Neuron (in vitro differentiated cells): ENCODE measurements around the gene ANKRD42.

Experiments used
- H2AFZ ChIP-seq: one replicate; pipeline ENCODE4 v1.6.1; 2013; ENCODE audit warnings: low read depth, mild to moderate bottlenecking, inconsistent platforms, low read length, moderate library complexity
- H3K27me3 ChIP-seq: one replicate; pipeline ENCODE4 v1.6.1; 2013; ENCODE audit warnings: low read length; ENCODE audit not compliant: insufficient read depth
- H3K36me3 ChIP-seq: one replicate; pipeline ENCODE4 v1.6.1; 2013; ENCODE audit warnings: low read length; ENCODE audit not compliant: insufficient read depth
- H3K4me1 ChIP-seq: one replicate; pipeline ENCODE4 v1.6.1; 2013; ENCODE audit warnings: low read length; ENCODE audit not compliant: insufficient read depth
- H3K4me3 ChIP-seq: 2 replicates; pipeline ENCODE4 v1.5.1; 2013; ENCODE audit warnings: mild to moderate bottlenecking, low read length, moderate library complexity
- H3K9me3 ChIP-seq: one replicate; pipeline ENCODE4 v1.6.1; 2013; ENCODE audit warnings: low read length

ANKRD42 gene

GRCh38 chr11:83223457-83223856, 29.9 kb downstream of the ANKRD42 start:
- Histone ChIP-seq H3K4me3 (no peak overlapping the region), H3K27me3 (no peaks in the 10 kb centered on the region), H3K9me3 (no peaks in the 10 kb centered on the region), H2AFZ (no peak overlapping the region), H3K4me1 (no peaks in the 10 kb centered on the region), H3K36me3 (no peaks in the 10 kb centered on the region)

GRCh38 chr11:83235825-83236224, 42.3 kb downstream of the ANKRD42 start:
- Histone ChIP-seq H3K9me3 (no peaks in the 10 kb centered on the region), H3K36me3 (no peaks in the 10 kb centered on the region), H3K27me3 (no peaks in the 10 kb centered on the region), H2AFZ (no peak overlapping the region), H3K4me1 (no peaks in the 10 kb centered on the region), H3K4me3 (no peak overlapping the region)

- Histone ChIP-seq H3K4me1 (no peaks in the 10 kb centered on the region), H3K4me3 (no peak overlapping the region), H3K36me3 (no peaks in the 10 kb centered on the region), H3K9me3 (no peaks in the 10 kb centered on the region), H3K27me3 (no peaks in the 10 kb centered on the region), H2AFZ (no peak overlapping the region)
Observed at GRCh38 chr11:83238111-83238510, 44.6 kb downstream of the ANKRD42 start.

GRCh38 chr11:83241291-83241946, 47.9 kb downstream of the ANKRD42 start:
- Histone ChIP-seq H3K9me3 (no peaks in the 10 kb centered on the region), H3K4me1 (no peaks in the 10 kb centered on the region), H3K36me3 (no peaks in the 10 kb centered on the region), H2AFZ (no peak overlapping the region), H3K4me3 (no peak overlapping the region), H3K27me3 (no peaks in the 10 kb centered on the region)

GRCh38 chr11:83249445-83249844, 55.9 kb downstream of the ANKRD42 start:
- peaks cover 6% of the 10 kb centered on the region for H3K36me3 ChIP-seq
- peaks cover 2% of the 10 kb centered on the region for H3K9me3 ChIP-seq
- H3K4me1 ChIP-seq, result no peaks in the 10 kb centered on the region
- H3K27me3 ChIP-seq, result no peaks in the 10 kb centered on the region
- no peak overlapping the region for H2AFZ ChIP-seq
- no peak overlapping the region for H3K4me3 ChIP-seq

- no peak overlapping the region for H2AFZ ChIP-seq
Observed at GRCh38 chr11:83249972-83250593, 56.6 kb downstream of the ANKRD42 start.

GRCh38 chr11:83252266-83252665, 58.8 kb downstream of the ANKRD42 start:
- no peaks in the 10 kb centered on the region for H3K4me1 ChIP-seq

More at GRCh38 chr11:83249972-83250593, 56.6 kb downstream of the ANKRD42 start:
- Histone ChIP-seq H3K9me3 (peaks cover 2% of the 10 kb centered on the region), H3K27me3 (no peaks in the 10 kb centered on the region), H3K36me3 (peaks cover 6% of the 10 kb centered on the region), H3K4me1 (no peaks in the 10 kb centered on the region), H3K4me3 (no peak overlapping the region)

GRCh38 chr11:83252941-83253340, 59.4 kb downstream of the ANKRD42 start:
- H2AFZ ChIP-seq, result no peak overlapping the region
- no peaks in the 10 kb centered on the region for H3K27me3 ChIP-seq
- peaks cover 2% of the 10 kb centered on the region for H3K9me3 ChIP-seq
- no peak overlapping the region for H3K4me3 ChIP-seq
- H3K4me1 ChIP-seq, result no peaks in the 10 kb centered on the region
- H3K36me3 ChIP-seq, result peaks cover 19% of the 10 kb centered on the region

More at GRCh38 chr11:83252266-83252665, 58.8 kb downstream of the ANKRD42 start:
- Histone ChIP-seq H3K9me3 (peaks cover 2% of the 10 kb centered on the region), H3K27me3 (no peaks in the 10 kb centered on the region), H2AFZ (no peak overlapping the region), H3K36me3 (peaks cover 13% of the 10 kb centered on the region), H3K4me3 (no peak overlapping the region)

- Histone ChIP-seq H3K27me3 (no peaks in the 10 kb centered on the region), H3K4me1 (no peaks in the 10 kb centered on the region), H3K36me3 (peaks cover 41% of the 10 kb centered on the region), H3K9me3 (peaks cover 2% of the 10 kb centered on the region), H2AFZ (no peak overlapping the region), H3K4me3 (no peak overlapping the region)
Observed at GRCh38 chr11:83255366-83255765, 61.9 kb downstream of the ANKRD42 start.

- peaks cover 2% of the 10 kb centered on the region for H3K9me3 ChIP-seq
- no peaks in the 10 kb centered on the region for H3K4me1 ChIP-seq
- H3K4me3 ChIP-seq, result no peak overlapping the region
- peaks cover 48% of the 10 kb centered on the region for H3K36me3 ChIP-seq
- H3K27me3 ChIP-seq, result no peaks in the 10 kb centered on the region
- no peak overlapping the region for H2AFZ ChIP-seq
Observed at GRCh38 chr11:83256602-83257340, 63.3 kb downstream of the ANKRD42 start.

- H3K4me1 ChIP-seq, result no peaks in the 10 kb centered on the region
- H3K36me3 ChIP-seq, result peaks cover 52% of the 10 kb centered on the region
- H2AFZ ChIP-seq, result no peak overlapping the region
- no peaks in the 10 kb centered on the region for H3K9me3 ChIP-seq
- no peak overlapping the region for H3K4me3 ChIP-seq
- no peaks in the 10 kb centered on the region for H3K27me3 ChIP-seq
Observed at GRCh38 chr11:83257761-83258168, 64.3 kb downstream of the ANKRD42 start.

GRCh38 chr11:83259559-83259958, 66.0 kb downstream of the ANKRD42 start:
- Histone ChIP-seq H3K9me3 (no peaks in the 10 kb centered on the region), H3K36me3 (peaks cover 61% of the 10 kb centered on the region)

GRCh38 chr11:83265331-83265730, 71.8 kb downstream of the ANKRD42 start:
- no peak overlapping the region for H3K4me3 ChIP-seq
- no peaks in the 10 kb centered on the region for H3K9me3 ChIP-seq
- no peaks in the 10 kb centered on the region for H3K4me1 ChIP-seq
- H3K27me3 ChIP-seq, result no peaks in the 10 kb centered on the region
- H2AFZ ChIP-seq, result no peak overlapping the region
- peaks cover 44% of the 10 kb centered on the region for H3K36me3 ChIP-seq

More at GRCh38 chr11:83259559-83259958, 66.0 kb downstream of the ANKRD42 start:
- Histone ChIP-seq H3K4me3 (no peak overlapping the region), H3K4me1 (no peaks in the 10 kb centered on the region), H3K27me3 (no peaks in the 10 kb centered on the region), H2AFZ (no peak overlapping the region)
